WTC11 (cell line): ENCODE results near the gene CIDEC. TPM values are rescaled to one million over a fixed set of nuclear protein-coding genes. Genes with fewer than 3 reads are reported as not detected.

Experiments used
- ATAC-seq: fragments of 200-7000 bp; cut with Tn5 transposase; 2 replicates; pipeline ENCODE4 v1.10.0; 2021; ENCODE audit warnings: mild to moderate bottlenecking, moderate library complexity
- CTCF ChIA-PET: fragments of 300-600 bp; sonication (Branson Sonifier 250); formaldehyde crosslinking; loops from one replicate; lab custom pipeline; 2021; ENCODE audit warnings: antibody characterized with exemption; lab: Charles Lee
- POLR2A ChIA-PET: fragments of 350-600 bp; sonication (Branson Sonifier 250); formaldehyde crosslinking; loops from one replicate; lab custom pipeline; 2021; ENCODE audit warnings: antibody characterized with exemption; lab: Charles Lee
- DNase-seq: peaks from one replicate; pipeline ENCODE4 v3.0.0; 2021; ENCODE audit warnings: low spot score
- H3K27ac Mint-ChIP-seq: 2 replicates; pipeline ENCODE4 v1.8.0; 2021; ENCODE audit warnings: mixed read lengths
- H3K27me3 Mint-ChIP-seq: 2 replicates; pipeline ENCODE4 v1.8.0; 2021; ENCODE audit warnings: low read depth, mild to moderate bottlenecking, moderate library complexity, mixed read lengths
- H3K36me3 Mint-ChIP-seq: 2 replicates; pipeline ENCODE4 v1.8.0; 2021; ENCODE audit warnings: mixed read lengths
- H3K4me1 Mint-ChIP-seq: 2 replicates; pipeline ENCODE4 v1.8.0; 2022; ENCODE audit warnings: mixed read lengths
- H3K4me3 Mint-ChIP-seq: 2 replicates; pipeline ENCODE4 v1.8.0; 2021; ENCODE audit warnings: mild to moderate bottlenecking, moderate library complexity, mixed read lengths
- H3K9me3 Mint-ChIP-seq: 2 replicates; pipeline ENCODE4 v1.8.0; 2021; ENCODE audit warnings: mixed read lengths
- ATF1 ChIP-seq: sonication (generic); formaldehyde crosslinking; IDR thresholded peaks from 2 replicates; pipeline ENCODE4 v1.8.1; 2023; ENCODE audit warnings: mild to moderate bottlenecking, moderate library complexity, missing genetic modification reagents
- ELF4 ChIP-seq: sonication (generic); formaldehyde crosslinking; IDR thresholded peaks from 2 replicates; pipeline ENCODE4 v1.8.1; 2022; ENCODE audit warnings: low read depth, mild to moderate bottlenecking, moderate library complexity, missing genetic modification reagents
- EMX1 ChIP-seq: fragments of 250-450 bp; sonication (Bioruptor Pico); IDR thresholded peaks from 2 replicates; pipeline ENCODE4 v1.8.0; 2021; ENCODE audit warnings: mild to moderate bottlenecking
- FOXJ3 ChIP-seq: sonication (generic); formaldehyde crosslinking; IDR thresholded peaks from 2 replicates; pipeline ENCODE4 v1.9.0; 2021; ENCODE audit warnings: missing genetic modification reagents, mild to moderate bottlenecking, borderline replicate concordance
- FOXP1 ChIP-seq: sonication (generic); formaldehyde crosslinking; IDR thresholded peaks from 2 replicates; pipeline ENCODE4 v1.8.0; 2022; ENCODE audit warnings: missing genetic modification reagents, mild to moderate bottlenecking, moderate library complexity, borderline replicate concordance
- JAZF1 ChIP-seq: fragments of 250-450 bp; sonication (Bioruptor Pico); IDR thresholded peaks from 2 replicates; pipeline ENCODE4 v1.9.0; 2021; ENCODE audit warnings: moderate library complexity, mild to moderate bottlenecking, inconsistent platforms
- KAT7 ChIP-seq: sonication (generic); formaldehyde crosslinking; IDR thresholded peaks from 2 replicates; pipeline ENCODE4 v1.8.1; 2023; ENCODE audit warnings: missing genetic modification reagents, mild to moderate bottlenecking, borderline replicate concordance
- NFE2L1 ChIP-seq: sonication (generic); formaldehyde crosslinking; IDR thresholded peaks from 2 replicates; pipeline ENCODE4 v1.8.1; 2023; ENCODE audit warnings: missing genetic modification reagents
- PRRX2 ChIP-seq: fragments of 250-450 bp; sonication (Bioruptor Pico); IDR thresholded peaks from 2 replicates; pipeline ENCODE4 v1.8.0; 2021; ENCODE audit warnings: mild to moderate bottlenecking
- RORB ChIP-seq: fragments of 250-450 bp; sonication (Bioruptor Pico); IDR thresholded peaks from 2 replicates; pipeline ENCODE4 v1.9.0; 2021; ENCODE audit warnings: mild to moderate bottlenecking
- SMAD4 ChIP-seq: sonication (generic); formaldehyde crosslinking; IDR thresholded peaks from 2 replicates; pipeline ENCODE4 v1.8.0; 2022; ENCODE audit warnings: mild to moderate bottlenecking, missing genetic modification reagents
- ZNF317 ChIP-seq: sonication (generic); formaldehyde crosslinking; IDR thresholded peaks from 2 replicates; pipeline ENCODE4 v1.8.1; 2023; ENCODE audit warnings: low read depth, mild to moderate bottlenecking, moderate library complexity, missing genetic modification reagents, borderline replicate concordance
- total RNA-seq: library from RNA; stranded (reverse); gene quantifications from 3 replicates; pipeline ENCODE4 v1.2.3, GENCODE V29; 2021
- TF ChIP-seq, protein P1 (sequence below): sonication (generic); formaldehyde crosslinking; IDR thresholded peaks from 2 replicates; pipeline ENCODE4 v1.8.1; 2022; ENCODE audit warnings: low read depth, missing genetic modification reagents, borderline replicate concordance
- TF ChIP-seq, protein P2 (sequence below): sonication (generic); formaldehyde crosslinking; conservative IDR thresholded peaks from 2 replicates; pipeline ENCODE4 v1.8.1; 2022; ENCODE audit warnings: mild to moderate bottlenecking, missing genetic modification reagents
- TF ChIP-seq, protein P3 (sequence below): sonication (generic); formaldehyde crosslinking; IDR thresholded peaks from 2 replicates; pipeline ENCODE4 v1.8.1; 2022; ENCODE audit warnings: mild to moderate bottlenecking, missing genetic modification reagents, moderate library complexity, borderline replicate concordance
- TF ChIP-seq, protein P4 (sequence below): sonication (generic); formaldehyde crosslinking; IDR thresholded peaks from 2 replicates; pipeline ENCODE4 v1.8.1; 2022; ENCODE audit warnings: mild to moderate bottlenecking, moderate library complexity, missing genetic modification reagents
- TF ChIP-seq, protein P5 (sequence below): sonication (generic); formaldehyde crosslinking; IDR thresholded peaks from 2 replicates; pipeline ENCODE4 v1.8.1; 2023; ENCODE audit warnings: mild to moderate bottlenecking, moderate library complexity, missing genetic modification reagents
- TF ChIP-seq, protein P6 (sequence below): fragments of 250-450 bp; sonication (Bioruptor Pico); IDR thresholded peaks from 2 replicates; pipeline ENCODE4 v1.9.0; 2021; ENCODE audit warnings: mild to moderate bottlenecking, borderline replicate concordance

The CIDEC gene
- total RNA-seq, 1 experiment from 2014 or later, result not detected

DNA sequence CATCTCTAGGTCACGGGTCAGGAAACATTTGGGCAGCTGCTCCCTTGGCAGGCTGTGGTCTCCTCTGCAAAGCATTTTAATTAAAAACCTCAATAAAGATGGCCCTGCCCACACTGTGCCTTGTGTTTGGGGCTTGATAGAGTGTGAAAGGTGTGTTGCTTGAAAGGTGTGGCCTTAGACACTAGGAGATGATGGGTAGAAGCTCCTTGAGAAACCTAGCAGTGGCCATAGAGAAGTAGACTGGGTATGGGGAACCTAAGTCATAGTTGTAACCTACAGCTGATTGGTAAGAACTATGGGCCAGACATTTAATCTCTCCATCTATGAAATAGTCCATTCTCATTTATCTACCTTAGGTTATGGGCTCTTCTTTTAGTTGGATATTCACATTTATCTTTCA lies 13.7 kb upstream of the CIDEC start:
- peaks cover 2% of the 10 kb centered on the region; the same call in 1 of the 2 replicates for H3K27me3 Mint-ChIP-seq
- POLR2A ChIA-PET, result no interaction called here

More for the DNA sequence above, 13.7 kb upstream of the CIDEC start:
- H3K27ac Mint-ChIP-seq, result no peak overlapping the region
- peaks cover 8% of the 10 kb centered on the region for H3K4me1 Mint-ChIP-seq
- no peaks in the 10 kb centered on the region for H3K9me3 Mint-ChIP-seq
- peaks cover 25% of the 10 kb centered on the region for H3K36me3 Mint-ChIP-seq
- TF ChIP-seq, protein P1, sequence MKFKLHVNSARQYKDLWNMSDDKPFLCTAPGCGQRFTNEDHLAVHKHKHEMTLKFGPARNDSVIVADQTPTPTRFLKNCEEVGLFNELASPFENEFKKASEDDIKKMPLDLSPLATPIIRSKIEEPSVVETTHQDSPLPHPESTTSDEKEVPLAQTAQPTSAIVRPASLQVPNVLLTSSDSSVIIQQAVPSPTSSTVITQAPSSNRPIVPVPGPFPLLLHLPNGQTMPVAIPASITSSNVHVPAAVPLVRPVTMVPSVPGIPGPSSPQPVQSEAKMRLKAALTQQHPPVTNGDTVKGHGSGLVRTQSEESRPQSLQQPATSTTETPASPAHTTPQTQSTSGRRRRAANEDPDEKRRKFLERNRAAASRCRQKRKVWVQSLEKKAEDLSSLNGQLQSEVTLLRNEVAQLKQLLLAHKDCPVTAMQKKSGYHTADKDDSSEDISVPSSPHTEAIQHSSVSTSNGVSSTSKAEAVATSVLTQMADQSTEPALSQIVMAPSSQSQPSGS (CRISPR knock-in tag), result no peak
- TF ChIP-seq, protein P2, sequence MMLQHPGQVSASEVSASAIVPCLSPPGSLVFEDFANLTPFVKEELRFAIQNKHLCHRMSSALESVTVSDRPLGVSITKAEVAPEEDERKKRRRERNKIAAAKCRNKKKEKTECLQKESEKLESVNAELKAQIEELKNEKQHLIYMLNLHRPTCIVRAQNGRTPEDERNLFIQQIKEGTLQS (CRISPR knock-in tag), result no peak
- no peak for TF ChIP-seq SMAD4 (CRISPR knock-in tag)
- TF ChIP-seq, protein P3, sequence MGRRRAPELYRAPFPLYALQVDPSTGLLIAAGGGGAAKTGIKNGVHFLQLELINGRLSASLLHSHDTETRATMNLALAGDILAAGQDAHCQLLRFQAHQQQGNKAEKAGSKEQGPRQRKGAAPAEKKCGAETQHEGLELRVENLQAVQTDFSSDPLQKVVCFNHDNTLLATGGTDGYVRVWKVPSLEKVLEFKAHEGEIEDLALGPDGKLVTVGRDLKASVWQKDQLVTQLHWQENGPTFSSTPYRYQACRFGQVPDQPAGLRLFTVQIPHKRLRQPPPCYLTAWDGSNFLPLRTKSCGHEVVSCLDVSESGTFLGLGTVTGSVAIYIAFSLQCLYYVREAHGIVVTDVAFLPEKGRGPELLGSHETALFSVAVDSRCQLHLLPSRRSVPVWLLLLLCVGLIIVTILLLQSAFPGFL, result no peak
- TF ChIP-seq RORB, result no peak
- no peak for TF ChIP-seq ATF1 (CRISPR knock-in tag)
- TF ChIP-seq ELF4 (CRISPR knock-in tag), result no peak
- no peak for TF ChIP-seq KAT7 (CRISPR knock-in tag)
- TF ChIP-seq PRRX2 (CRISPR knock-in tag), result no peak
- no peak for TF ChIP-seq JAZF1 (CRISPR knock-in tag)
- no peak for TF ChIP-seq FOXP1
- TF ChIP-seq EMX1 (CRISPR knock-in tag), result no peak
- TF ChIP-seq ZNF317 (CRISPR knock-in tag), result no peak
- no peak for TF ChIP-seq NFE2L1 (CRISPR knock-in tag)
- TF ChIP-seq, protein P4, sequence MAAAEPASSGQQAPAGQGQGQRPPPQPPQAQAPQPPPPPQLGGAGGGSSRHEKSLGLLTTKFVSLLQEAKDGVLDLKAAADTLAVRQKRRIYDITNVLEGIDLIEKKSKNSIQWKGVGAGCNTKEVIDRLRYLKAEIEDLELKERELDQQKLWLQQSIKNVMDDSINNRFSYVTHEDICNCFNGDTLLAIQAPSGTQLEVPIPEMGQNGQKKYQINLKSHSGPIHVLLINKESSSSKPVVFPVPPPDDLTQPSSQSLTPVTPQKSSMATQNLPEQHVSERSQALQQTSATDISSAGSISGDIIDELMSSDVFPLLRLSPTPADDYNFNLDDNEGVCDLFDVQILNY (CRISPR knock-in tag), result no peak
- TF ChIP-seq, protein P5, sequence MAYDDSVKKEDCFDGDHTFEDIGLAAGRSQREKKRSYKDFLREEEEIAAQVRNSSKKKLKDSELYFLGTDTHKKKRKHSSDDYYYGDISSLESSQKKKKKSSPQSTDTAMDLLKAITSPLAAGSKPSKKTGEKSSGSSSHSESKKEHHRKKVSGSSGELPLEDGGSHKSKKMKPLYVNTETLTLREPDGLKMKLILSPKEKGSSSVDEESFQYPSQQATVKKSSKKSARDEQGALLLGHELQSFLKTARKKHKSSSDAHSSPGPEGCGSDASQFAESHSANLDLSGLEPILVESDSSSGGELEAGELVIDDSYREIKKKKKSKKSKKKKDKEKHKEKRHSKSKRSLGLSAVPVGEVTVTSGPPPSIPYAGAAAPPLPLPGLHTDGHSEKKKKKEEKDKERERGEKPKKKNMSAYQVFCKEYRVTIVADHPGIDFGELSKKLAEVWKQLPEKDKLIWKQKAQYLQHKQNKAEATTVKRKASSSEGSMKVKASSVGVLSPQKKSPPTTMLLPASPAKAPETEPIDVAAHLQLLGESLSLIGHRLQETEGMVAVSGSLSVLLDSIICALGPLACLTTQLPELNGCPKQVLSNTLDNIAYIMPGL (CRISPR knock-in tag), result no peak
- TF ChIP-seq FOXJ3, result no peak
- TF ChIP-seq, protein P6, sequence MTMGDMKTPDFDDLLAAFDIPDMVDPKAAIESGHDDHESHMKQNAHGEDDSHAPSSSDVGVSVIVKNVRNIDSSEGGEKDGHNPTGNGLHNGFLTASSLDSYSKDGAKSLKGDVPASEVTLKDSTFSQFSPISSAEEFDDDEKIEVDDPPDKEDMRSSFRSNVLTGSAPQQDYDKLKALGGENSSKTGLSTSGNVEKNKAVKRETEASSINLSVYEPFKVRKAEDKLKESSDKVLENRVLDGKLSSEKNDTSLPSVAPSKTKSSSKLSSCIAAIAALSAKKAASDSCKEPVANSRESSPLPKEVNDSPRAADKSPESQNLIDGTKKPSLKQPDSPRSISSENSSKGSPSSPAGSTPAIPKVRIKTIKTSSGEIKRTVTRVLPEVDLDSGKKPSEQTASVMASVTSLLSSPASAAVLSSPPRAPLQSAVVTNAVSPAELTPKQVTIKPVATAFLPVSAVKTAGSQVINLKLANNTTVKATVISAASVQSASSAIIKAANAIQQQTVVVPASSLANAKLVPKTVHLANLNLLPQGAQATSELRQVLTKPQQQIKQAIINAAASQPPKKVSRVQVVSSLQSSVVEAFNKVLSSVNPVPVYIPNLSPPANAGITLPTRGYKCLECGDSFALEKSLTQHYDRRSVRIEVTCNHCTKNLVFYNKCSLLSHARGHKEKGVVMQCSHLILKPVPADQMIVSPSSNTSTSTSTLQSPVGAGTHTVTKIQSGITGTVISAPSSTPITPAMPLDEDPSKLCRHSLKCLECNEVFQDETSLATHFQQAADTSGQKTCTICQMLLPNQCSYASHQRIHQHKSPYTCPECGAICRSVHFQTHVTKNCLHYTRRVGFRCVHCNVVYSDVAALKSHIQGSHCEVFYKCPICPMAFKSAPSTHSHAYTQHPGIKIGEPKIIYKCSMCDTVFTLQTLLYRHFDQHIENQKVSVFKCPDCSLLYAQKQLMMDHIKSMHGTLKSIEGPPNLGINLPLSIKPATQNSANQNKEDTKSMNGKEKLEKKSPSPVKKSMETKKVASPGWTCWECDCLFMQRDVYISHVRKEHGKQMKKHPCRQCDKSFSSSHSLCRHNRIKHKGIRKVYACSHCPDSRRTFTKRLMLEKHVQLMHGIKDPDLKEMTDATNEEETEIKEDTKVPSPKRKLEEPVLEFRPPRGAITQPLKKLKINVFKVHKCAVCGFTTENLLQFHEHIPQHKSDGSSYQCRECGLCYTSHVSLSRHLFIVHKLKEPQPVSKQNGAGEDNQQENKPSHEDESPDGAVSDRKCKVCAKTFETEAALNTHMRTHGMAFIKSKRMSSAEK (CRISPR knock-in tag), result no peak
- ATAC-seq (no peak), DNase-seq (no peak)
- CTCF ChIA-PET, result no interaction called here
- H3K4me3 Mint-ChIP-seq, result no peak overlapping the region
